HepG2 (cell line): ENCODE data around the gene LEMD2. TPM values are rescaled to one million over a fixed set of nuclear protein-coding genes. Genes with fewer than 3 reads are reported as not detected.

ENCODE experiments used
- ATAC-seq: fragments of 200-7000 bp; cut with Tn5 transposase; 3 replicates; pipeline ENCODE4 v1.9.1; 2020; ENCODE audit warnings: mild to moderate bottlenecking, moderate library complexity
- BruUV-seq: library from RNA; stranded (reverse); fragments of 400-500 nt; replicated peaks from 2 replicates; lab custom pipeline; 2021; lab: Mats Ljungman, UMichigan
- CTCF ChIA-PET: fragments of 300-600 bp; formaldehyde crosslinking; extraction: SDS; loops from one replicate; lab custom pipeline; 2021; ENCODE audit warnings: low total read pairs, inconsistent platforms, low intra/inter-chr PET ratio; lab: Yijun Ruan, JAX
- POLR2A ChIA-PET: fragments of 350-600 bp; sonication (Branson Sonifier 250); formaldehyde crosslinking; loops from one replicate; lab custom pipeline; 2020; ENCODE audit warnings: antibody characterized with exemption, inconsistent platforms; lab: Yijun Ruan, JAX
- DNase-seq: peaks from one replicate; pipeline ENCODE4 v3.0.0-alpha.2; 2015; ENCODE audit warnings: low spot score
- FAIRE-seq: peaks from 3 replicates; lab custom pipeline; 2011; peaks lifted over from hg19 to GRCh38; lab: Jason Lieb, UNC
- H2AFZ ChIP-seq: one replicate; pipeline ENCODE4 v1.6.1; 2011; ENCODE audit warnings: low read length, inconsistent platforms
- H3K27ac ChIP-seq: fragments of 300-600 bp; 3 replicates; pipeline ENCODE4 v1.8.0; 2011; ENCODE audit warnings: mixed run types, mild to moderate bottlenecking, mixed read lengths, low read length, inconsistent platforms; ENCODE audit not compliant: insufficient read depth; ENCODE audit errors: extremely low read length
- H3K27me3 ChIP-seq, 2 experiments: fragments of 200-600 bp in 1 of 2; 2 replicates in 1 of 2; 3 replicates in 1 of 2; pipeline versions ENCODE4 v1.6.0 to v1.8.0; 2011; ENCODE audit warnings: low read length in 2 of 2, mild to moderate bottlenecking in 2 of 2, moderate library complexity in 2 of 2, inconsistent platforms in 1 of 2; ENCODE audit not compliant: insufficient read depth in 2 of 2, control insufficient read depth in 1 of 2
- H3K36me3 ChIP-seq, 2 experiments: fragments of 200-600 bp in 1 of 2; replicated peaks in 1 of 2; 2 replicates in 1 of 2; 3 replicates in 1 of 2; pipeline versions ENCODE4 v1.5.1 to v1.8.0; 2011; ENCODE audit warnings: low read length in 2 of 2, inconsistent platforms in 1 of 2; ENCODE audit not compliant: insufficient read depth in 2 of 2, control insufficient read depth in 1 of 2
- H3K4me1 ChIP-seq: 2 replicates; pipeline ENCODE4 v1.5.1; 2012; ENCODE audit warnings: low read length, inconsistent platforms; ENCODE audit not compliant: insufficient read depth
- H3K4me2 ChIP-seq: 2 replicates; pipeline ENCODE4 v1.6.0; 2011; ENCODE audit warnings: low read depth, low read length, inconsistent platforms
- H3K4me3 ChIP-seq, 3 experiments: fragments of 200-600 bp in 1 of 3; sonication (generic), shearing (Covaris generic) in 1 of 3; replicated peaks in 1 of 3; 2 replicates each; pipeline ENCODE4 v1.5.1; 2011 to 2016; ENCODE audit warnings: low read length in 3 of 3, inconsistent platforms in 2 of 3, low read depth in 2 of 3, mild to moderate bottlenecking in 2 of 3, control low read depth in 1 of 3, mixed read lengths in 1 of 3; ENCODE audit not compliant: insufficient read depth in 1 of 3
- H3K79me2 ChIP-seq: one replicate; pipeline ENCODE4 v1.6.1; 2011; ENCODE audit warnings: low read length, inconsistent platforms; ENCODE audit not compliant: insufficient read depth
- H3K9ac ChIP-seq: 2 replicates; pipeline ENCODE4 v1.6.0; 2011; ENCODE audit warnings: mild to moderate bottlenecking, low read depth, low read length, inconsistent platforms; ENCODE audit not compliant: insufficient read depth
- H3K9me3 ChIP-seq: 2 replicates; pipeline ENCODE4 v1.5.1; 2012; ENCODE audit warnings: mild to moderate bottlenecking, low read length
- H4K20me1 ChIP-seq: 2 replicates; pipeline ENCODE4 v1.6.0; 2011; ENCODE audit warnings: inconsistent platforms, mild to moderate bottlenecking, low read length, moderate library complexity; ENCODE audit not compliant: insufficient read depth
- BRCA1 ChIP-seq: sonication (generic); formaldehyde crosslinking; IDR thresholded peaks from 2 replicates; pipeline ENCODE4 v1.4.0; 2020; ENCODE audit warnings: missing genetic modification reagents
- CCDC6 ChIP-seq: sonication (generic); formaldehyde crosslinking; IDR thresholded peaks from 2 replicates; pipeline ENCODE4 v1.8.1; 2022; ENCODE audit warnings: mild to moderate bottlenecking, missing genetic modification reagents, moderate library complexity
- KDM1A ChIP-seq: IDR thresholded peaks from 2 replicates; pipeline ENCODE4 v1.6.1; 2016; ENCODE audit warnings: missing compliant biosample characterization
- MTF1 ChIP-seq: sonication (generic); formaldehyde crosslinking; IDR thresholded peaks from 2 replicates; pipeline ENCODE4 v1.5.0; 2020; ENCODE audit warnings: missing genetic modification reagents
- MXI1 ChIP-seq: IDR thresholded peaks from 3 replicates; pipeline ENCODE4 v1.6.1; 2012; ENCODE audit warnings: low read depth, low read length, inconsistent platforms, borderline replicate concordance
- PCBP1 ChIP-seq: fragments of 200-400 bp; formaldehyde crosslinking; IDR thresholded peaks from 2 replicates; pipeline ENCODE4 v1.6.1; 2017; ENCODE audit warnings: mild to moderate bottlenecking, low read depth, low read length, borderline replicate concordance
- WGBS: methylation state at CpG from one replicate; pipeline ENCODE4 v1.1.6; 2017; ENCODE audit warnings: low lambda C conversion rate; 5-methylcytosine and 5-hydroxymethylcytosine counted together
- in situ Hi-C: cut with HindIII; loops from 2 replicates; pipeline ENCODE4 v1.10.0; 2017; ENCODE audit warnings: low pct_unique_long_range_greater_than_20kb; ENCODE audit not compliant: extremely low pct_ligation_motif_present
- intact Hi-C: fragments of 100-400 bp; cut with micrococcal nuclease; formaldehyde crosslinking; loops from one replicate; pipeline ENCODE4 v1.10.0; 2022; ENCODE audit not compliant: unreplicated experiment
- polyA plus RNA-seq, 8 experiments: library from polyadenylated mRNA; depleted of rRNA in 3 of 8; stranded (reverse) in 7 of 8; unstranded in 1 of 8; fragments of >200 nt; fragmentation: Illumina TruSeq in 4 of 8; extraction: Trizol in 4 of 8; gene quantifications; 2 replicates each; pipeline versions ENCODE4 v1.2.1 to v1.2.3, GENCODE V29; 2011 to 2016; ENCODE audit warnings: low read depth in 4 of 8, missing spikeins in 1 of 8, mixed read lengths in 1 of 8; ENCODE audit not compliant: insufficient read depth in 1 of 8
- total RNA-seq, 5 experiments: library from RNA; depleted of rRNA; stranded (reverse); fragments of >200 nt; fragmentation: Illumina TruSeq; extraction: Trizol; gene quantifications; 2 replicates each; pipeline ENCODE4 v1.2.3, GENCODE V29; 2016; ENCODE audit warnings: low read depth in 1 of 5
- TF ChIP-seq, protein P1 (sequence below): sonication (generic); formaldehyde crosslinking; IDR thresholded peaks from 2 replicates; pipeline ENCODE4 v1.5.1; 2020; ENCODE audit warnings: mild to moderate bottlenecking, missing genetic modification reagents, borderline replicate concordance
- TF ChIP-seq, protein P2 (sequence below): sonication (generic); formaldehyde crosslinking; IDR thresholded peaks from 2 replicates; pipeline ENCODE4 v1.5.0; 2020; ENCODE audit warnings: mild to moderate bottlenecking, missing genetic modification reagents, borderline replicate concordance
- TF ChIP-seq, protein P3 (sequence below): sonication (generic); formaldehyde crosslinking; IDR thresholded peaks from 2 replicates; pipeline ENCODE4 v1.9.0; 2021; ENCODE audit warnings: missing genetic modification reagents, borderline replicate concordance

Gene LEMD2
- total and polyA plus RNA-seq, 2 of the 13 experiments (the other 11 are each of a cell fraction or from before 2014, with no cell fraction given): 45.2 to 62.9 TPM

DNA sequence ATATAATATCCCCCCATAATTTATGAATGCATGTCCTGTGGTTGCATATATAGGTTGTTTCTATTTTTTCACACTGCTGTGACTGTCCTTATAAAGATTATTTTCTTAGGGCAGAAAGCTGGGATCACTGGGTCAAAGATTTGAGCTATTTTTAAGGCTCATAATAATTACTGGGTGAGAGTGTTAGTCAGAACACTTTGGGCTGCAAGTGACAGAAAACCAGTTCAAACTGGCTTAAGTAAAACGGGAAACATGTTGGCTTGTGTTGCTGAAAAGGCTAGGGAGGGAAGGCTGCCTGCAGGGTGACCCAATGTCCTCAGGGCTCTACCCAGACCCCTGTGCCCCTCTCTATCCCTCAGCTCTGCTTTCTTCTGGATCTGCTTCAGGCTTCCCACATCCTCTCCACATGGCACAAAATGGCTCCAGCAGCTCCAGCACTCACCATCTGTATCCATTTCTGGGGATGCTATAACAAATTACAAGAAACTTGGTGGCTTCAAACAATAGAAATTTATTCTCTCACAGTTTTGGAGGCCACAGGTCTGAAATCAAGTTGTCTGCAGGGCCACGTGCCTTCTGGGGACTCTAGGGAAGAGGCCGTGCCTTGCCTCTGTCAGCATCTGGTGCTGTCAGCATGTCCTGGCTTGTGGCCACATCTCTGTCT lies 48.0 kb upstream of the LEMD2 start:
- no peak for ATAC-seq
- Histone ChIP-seq H3K36me3 (no peaks in the 10 kb centered on the region), H3K4me2 (no peak overlapping the region), H3K27me3 (peaks cover 2 to 10% of the 10 kb centered on the region in 2 experiments; a peak in 2 of 5 replicates), H3K79me2 (no peaks in the 10 kb centered on the region), H4K20me1 (no peaks in the 10 kb centered on the region), H3K4me1 (peaks cover 44% of the 10 kb centered on the region), H3K4me3 (no peak overlapping the region), H3K9me3 (peaks cover 6% of the 10 kb centered on the region; the same call in 1 of the 2 replicates), H2AFZ (no peak overlapping the region), H3K9ac (no peak overlapping the region), H3K27ac (no peak overlapping the region)
- 44% methylated on average over 3 of the region's 3 CpGs for WGBS
- no TSS peak for BruUV-seq
- CTCF ChIA-PET: no interaction called here
- no peak for DNase-seq
- intact Hi-C loops: no loop called here
- FAIRE-seq: no peak
- in situ Hi-C loops: no loop called here
- POLR2A ChIA-PET: no interaction called here
- TF ChIP-seq CCDC6 (CRISPR knock-in tag) (no peak), KDM1A (CRISPR knock-in tag) (no peak), BRCA1 (no peak), MTF1 (CRISPR knock-in tag) (no peak), PCBP1 (no peak), MXI1 (no peak)
- TF ChIP-seq, protein P1, sequence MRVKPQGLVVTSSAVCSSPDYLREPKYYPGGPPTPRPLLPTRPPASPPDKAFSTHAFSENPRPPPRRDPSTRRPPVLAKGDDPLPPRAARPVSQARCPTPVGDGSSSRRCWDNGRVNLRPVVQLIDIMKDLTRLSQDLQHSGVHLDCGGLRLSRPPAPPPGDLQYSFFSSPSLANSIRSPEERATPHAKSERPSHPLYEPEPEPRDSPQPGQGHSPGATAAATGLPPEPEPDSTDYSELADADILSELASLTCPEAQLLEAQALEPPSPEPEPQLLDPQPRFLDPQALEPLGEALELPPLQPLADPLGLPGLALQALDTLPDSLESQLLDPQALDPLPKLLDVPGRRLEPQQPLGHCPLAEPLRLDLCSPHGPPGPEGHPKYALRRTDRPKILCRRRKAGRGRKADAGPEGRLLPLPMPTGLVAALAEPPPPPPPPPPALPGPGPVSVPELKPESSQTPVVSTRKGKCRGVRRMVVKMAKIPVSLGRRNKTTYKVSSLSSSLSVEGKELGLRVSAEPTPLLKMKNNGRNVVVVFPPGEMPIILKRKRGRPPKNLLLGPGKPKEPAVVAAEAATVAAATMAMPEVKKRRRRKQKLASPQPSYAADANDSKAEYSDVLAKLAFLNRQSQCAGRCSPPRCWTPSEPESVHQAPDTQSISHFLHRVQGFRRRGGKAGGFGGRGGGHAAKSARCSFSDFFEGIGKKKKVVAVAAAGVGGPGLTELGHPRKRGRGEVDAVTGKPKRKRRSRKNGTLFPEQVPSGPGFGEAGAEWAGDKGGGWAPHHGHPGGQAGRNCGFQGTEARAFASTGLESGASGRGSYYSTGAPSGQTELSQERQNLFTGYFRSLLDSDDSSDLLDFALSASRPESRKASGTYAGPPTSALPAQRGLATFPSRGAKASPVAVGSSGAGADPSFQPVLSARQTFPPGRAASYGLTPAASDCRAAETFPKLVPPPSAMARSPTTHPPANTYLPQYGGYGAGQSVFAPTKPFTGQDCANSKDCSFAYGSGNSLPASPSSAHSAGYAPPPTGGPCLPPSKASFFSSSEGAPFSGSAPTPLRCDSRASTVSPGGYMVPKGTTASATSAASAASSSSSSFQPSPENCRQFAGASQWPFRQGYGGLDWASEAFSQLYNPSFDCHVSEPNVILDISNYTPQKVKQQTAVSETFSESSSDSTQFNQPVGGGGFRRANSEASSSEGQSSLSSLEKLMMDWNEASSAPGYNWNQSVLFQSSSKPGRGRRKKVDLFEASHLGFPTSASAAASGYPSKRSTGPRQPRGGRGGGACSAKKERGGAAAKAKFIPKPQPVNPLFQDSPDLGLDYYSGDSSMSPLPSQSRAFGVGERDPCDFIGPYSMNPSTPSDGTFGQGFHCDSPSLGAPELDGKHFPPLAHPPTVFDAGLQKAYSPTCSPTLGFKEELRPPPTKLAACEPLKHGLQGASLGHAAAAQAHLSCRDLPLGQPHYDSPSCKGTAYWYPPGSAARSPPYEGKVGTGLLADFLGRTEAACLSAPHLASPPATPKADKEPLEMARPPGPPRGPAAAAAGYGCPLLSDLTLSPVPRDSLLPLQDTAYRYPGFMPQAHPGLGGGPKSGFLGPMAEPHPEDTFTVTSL (CRISPR knock-in tag): no peak
- TF ChIP-seq, protein P2, sequence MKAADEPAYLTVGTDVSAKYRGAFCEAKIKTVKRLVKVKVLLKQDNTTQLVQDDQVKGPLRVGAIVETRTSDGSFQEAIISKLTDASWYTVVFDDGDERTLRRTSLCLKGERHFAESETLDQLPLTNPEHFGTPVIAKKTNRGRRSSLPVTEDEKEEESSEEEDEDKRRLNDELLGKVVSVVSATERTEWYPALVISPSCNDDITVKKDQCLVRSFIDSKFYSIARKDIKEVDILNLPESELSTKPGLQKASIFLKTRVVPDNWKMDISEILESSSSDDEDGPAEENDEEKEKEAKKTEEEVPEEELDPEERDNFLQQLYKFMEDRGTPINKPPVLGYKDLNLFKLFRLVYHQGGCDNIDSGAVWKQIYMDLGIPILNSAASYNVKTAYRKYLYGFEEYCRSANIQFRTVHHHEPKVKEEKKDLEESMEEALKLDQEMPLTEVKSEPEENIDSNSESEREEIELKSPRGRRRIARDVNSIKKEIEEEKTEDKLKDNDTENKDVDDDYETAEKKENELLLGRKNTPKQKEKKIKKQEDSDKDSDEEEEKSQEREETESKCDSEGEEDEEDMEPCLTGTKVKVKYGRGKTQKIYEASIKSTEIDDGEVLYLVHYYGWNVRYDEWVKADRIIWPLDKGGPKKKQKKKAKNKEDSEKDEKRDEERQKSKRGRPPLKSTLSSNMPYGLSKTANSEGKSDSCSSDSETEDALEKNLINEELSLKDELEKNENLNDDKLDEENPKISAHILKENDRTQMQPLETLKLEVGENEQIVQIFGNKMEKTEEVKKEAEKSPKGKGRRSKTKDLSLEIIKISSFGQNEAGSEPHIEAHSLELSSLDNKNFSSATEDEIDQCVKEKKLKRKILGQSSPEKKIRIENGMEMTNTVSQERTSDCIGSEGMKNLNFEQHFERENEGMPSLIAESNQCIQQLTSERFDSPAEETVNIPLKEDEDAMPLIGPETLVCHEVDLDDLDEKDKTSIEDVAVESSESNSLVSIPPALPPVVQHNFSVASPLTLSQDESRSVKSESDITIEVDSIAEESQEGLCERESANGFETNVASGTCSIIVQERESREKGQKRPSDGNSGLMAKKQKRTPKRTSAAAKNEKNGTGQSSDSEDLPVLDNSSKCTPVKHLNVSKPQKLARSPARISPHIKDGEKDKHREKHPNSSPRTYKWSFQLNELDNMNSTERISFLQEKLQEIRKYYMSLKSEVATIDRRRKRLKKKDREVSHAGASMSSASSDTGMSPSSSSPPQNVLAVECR (CRISPR knock-in tag): no peak
- TF ChIP-seq, protein P3, sequence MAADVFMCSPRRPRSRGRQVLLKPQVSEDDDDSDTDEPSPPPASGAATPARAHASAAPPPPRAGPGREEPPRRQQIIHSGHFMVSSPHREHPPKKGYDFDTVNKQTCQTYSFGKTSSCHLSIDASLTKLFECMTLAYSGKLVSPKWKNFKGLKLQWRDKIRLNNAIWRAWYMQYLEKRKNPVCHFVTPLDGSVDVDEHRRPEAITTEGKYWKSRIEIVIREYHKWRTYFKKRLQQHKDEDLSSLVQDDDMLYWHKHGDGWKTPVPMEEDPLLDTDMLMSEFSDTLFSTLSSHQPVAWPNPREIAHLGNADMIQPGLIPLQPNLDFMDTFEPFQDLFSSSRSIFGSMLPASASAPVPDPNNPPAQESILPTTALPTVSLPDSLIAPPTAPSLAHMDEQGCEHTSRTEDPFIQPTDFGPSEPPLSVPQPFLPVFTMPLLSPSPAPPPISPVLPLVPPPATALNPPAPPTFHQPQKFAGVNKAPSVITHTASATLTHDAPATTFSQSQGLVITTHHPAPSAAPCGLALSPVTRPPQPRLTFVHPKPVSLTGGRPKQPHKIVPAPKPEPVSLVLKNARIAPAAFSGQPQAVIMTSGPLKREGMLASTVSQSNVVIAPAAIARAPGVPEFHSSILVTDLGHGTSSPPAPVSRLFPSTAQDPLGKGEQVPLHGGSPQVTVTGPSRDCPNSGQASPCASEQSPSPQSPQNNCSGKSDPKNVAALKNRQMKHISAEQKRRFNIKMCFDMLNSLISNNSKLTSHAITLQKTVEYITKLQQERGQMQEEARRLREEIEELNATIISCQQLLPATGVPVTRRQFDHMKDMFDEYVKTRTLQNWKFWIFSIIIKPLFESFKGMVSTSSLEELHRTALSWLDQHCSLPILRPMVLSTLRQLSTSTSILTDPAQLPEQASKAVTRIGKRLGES (CRISPR knock-in tag): no peak
